GM18951 (cell line): Measurements from ENCODE around the gene DCDC1.

Experiments used
- POLR2A ChIP-seq: IDR thresholded peaks from 4 replicates; pipeline ENCODE4 v1.6.1; 2011; ENCODE audit warnings: mild to moderate bottlenecking; ENCODE audit not compliant: insufficient read length, insufficient read depth; ENCODE audit errors: extremely low read depth
- in situ Hi-C: fragments of 300-500 bp; cut with MboI; formaldehyde crosslinking; loops from one replicate; pipeline ENCODE4 v1.12.0; 2022; ENCODE audit warnings: low sequenced_read_pairs, mixed read lengths, inconsistent platforms; ENCODE audit not compliant: unreplicated experiment

DCDC1 gene, protein sequence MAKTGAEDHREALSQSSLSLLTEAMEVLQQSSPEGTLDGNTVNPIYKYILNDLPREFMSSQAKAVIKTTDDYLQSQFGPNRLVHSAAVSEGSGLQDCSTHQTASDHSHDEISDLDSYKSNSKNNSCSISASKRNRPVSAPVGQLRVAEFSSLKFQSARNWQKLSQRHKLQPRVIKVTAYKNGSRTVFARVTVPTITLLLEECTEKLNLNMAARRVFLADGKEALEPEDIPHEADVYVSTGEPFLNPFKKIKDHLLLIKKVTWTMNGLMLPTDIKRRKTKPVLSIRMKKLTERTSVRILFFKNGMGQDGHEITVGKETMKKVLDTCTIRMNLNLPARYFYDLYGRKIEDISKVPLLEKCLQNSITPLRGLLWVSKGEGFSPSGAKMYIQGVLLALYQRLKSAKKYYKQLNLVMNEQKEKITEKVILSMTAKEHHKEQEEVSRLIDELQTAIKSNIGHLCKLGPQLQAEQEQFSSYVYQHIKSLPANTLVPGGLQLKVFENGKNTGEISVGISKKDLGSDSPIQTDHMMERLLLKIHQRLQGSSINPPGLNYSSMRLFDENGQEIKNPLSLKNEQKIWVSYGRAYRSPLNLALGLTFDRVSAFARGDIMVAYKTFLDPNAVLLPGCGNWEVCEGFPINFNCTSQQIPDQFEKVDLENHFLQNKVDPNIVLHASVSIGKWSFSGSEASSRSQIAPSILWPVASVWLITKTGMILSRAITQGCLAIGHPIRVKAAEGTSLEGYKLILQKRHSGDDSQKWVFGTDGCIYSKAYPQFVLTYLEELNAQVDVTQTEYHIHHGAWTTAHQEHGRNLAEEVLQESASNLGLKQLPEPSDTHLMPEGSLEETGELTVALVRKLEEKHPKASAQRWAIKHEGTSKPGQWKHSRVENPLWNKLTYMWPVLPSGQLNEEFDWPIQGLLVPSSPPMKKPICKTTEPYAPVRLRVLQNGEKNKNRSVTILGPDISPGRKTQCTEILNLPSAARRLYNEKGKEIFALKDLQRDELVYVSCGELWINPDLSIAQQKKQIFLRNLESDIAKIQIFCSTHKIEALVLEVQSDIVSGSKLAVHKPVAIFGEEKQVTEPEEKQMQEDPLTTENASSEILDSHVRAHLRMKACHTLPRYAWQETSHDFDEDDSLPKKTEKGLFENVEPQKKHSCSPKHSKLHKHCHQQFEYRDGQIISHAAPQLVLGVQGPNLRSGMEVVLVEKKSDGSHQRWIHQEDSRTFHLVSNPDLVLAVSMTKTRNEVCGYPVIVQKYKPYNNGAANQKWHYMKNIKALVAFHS (N-terminal part only)

DNA sequence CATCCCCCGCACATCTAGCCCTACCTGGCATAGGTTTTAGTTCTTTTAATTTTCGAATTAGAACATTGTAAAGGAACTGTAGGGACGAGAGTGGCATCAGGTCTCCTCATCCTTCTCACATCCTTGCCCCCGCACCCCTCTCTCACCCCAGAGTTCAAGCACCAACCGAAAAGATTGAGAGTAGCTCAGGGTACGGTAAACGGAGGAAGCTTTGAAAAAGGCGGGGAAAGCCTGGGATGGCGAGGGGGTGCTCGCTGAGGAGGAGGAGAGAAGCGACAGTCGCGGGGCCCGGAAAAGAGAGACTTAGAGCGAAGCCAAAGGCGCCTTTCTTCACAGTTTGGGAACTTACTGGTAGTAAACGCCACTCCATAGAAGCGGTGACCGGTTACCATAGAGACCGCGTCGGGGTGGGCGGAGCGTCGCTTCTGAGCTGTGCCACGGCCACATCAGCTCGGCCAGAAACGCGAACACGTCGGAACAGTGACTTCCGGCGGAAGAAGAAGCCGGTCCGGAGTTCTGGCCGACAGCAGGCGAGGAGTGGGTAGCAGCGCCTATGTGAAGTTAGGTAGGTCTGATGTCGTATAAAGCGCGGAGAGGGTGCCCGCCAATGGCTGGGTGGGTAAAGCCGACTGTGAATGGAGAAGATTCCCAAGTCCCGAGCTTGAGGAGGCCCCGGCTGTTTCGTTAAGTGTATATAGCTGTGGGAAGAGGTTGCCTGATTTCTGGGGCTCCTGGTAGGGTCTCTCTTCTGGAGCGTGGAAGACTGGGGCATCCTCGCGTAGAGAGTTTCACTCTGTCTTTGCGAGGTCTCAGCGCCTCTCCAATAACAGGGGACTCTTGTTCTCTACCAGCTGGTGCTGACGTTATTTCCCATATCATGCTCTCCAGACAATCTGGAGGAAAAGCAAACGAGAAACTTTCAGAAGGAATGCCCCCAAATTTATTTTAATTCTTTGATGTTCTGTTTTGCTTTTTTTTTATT lies at the start of gene DCDC1, which contains the start of gene DNAJC24:
Gene DCDC1 (minus strand): TSS at position 392 of the 982 bp plus-strand sequence. CDS start 41,459 bp downstream, outside the sequence.
Gene DNAJC24 (plus strand): TSS at position 513 of the 982 bp plus-strand sequence. CDS start 889 bp downstream, outside the sequence.
- TF ChIP-seq POLR2A = peak; percentile 86
- in situ Hi-C loops = no loop called here

DNA sequence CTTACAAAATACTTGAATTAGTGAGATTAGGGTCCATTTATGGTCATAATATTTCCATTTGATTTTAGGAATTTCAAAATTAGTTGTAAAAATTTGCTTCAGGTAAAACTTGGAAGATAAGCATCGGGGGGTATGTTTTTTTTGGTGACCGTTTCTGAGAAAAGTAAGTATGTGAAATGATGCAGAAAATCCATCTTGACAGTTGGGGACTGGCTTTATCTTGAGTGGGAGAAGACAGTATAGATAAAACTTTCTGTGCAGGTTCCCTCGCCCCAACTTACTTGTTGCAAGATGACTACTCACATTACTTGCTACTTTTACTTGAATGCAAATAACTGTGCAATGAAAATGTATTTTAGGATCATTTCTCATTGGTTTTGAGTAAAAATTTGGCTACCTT lies 49.6 kb upstream of the DCDC1 start:
- in situ Hi-C loops = no loop called here
- no peak for TF ChIP-seq POLR2A

DNA sequence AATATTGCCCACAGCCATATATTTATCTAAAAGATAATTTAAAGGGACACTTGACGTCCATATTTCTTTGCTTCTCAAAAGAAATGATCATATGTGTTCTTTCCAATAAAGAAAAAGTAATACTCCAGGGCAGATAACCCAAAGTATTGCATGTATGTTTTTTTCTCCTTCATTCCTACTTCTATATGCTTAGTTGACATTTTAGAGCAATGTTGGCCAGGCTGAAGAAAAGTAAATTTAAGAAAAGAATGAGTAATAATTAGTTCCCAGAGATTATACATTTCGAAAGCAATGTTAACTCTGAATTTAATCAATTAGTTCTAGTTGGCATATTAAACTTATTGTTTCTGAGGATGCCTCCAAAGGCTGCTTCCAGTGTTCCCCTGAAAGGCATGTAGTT lies 48.3 kb upstream of the DCDC1 start:
- in situ Hi-C loops = no loop called here
- no peak for TF ChIP-seq POLR2A

DNA sequence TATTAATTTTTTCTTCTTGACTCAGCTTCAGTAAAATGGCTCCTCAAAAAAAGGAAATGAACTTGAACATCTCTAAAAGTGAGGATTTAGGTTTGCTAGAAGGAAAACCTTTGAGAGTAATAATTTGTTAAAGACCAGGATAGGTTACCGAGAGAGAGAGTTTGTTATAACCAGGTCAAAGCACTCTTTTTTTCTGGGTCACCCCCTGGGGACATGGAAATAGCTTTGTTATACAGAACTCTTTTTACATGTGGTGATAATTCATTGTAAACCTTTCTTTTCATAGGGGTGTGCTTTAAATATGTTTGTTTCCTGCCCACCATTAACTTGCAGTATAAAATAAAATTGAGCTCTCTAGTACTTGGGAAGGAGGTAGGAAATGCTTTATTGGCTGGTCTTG lies 47.8 kb upstream of the DCDC1 start:
- no peak for TF ChIP-seq POLR2A
- in situ Hi-C loops = no loop called here

DNA sequence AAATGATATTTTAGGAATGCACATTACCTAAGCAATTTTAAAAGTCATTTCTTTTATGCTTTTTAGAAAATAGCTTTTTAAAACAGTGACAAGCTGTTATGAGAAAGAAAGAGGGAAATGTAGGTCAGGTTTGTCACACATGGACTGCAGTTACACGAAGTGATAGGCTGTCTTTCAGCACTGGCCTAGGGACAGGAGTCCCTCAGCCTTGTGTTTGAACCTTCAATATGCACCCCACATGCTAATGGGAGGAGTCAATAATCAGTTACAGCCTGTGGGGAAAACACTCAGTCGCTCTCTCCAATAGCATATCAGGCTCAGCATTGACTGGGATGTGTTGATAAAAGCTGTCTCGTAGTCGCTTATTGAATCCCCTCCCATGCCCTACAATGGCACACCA lies 45.9 kb upstream of the DCDC1 start:
- in situ Hi-C loops = no loop called here

DNA sequence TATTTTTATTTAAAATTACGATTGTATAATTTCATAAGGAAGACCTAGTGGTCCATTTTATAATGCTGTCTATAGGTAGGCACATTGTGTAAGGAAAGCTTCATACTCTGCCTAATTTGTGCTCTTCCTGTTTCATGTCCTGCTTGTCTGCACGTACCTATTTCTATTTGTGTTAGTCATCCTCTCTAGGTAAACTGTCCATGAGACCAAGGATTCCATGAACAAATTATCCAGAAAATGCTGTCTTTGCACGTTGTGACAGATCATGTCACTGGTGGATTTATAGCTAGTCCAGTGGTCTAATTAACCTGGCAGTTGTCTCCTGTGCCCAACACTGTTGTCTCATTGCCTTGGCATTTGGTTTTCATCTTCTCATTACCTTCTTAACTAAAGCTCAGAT lies 44.8 kb upstream of the DCDC1 start:
- in situ Hi-C loops = no loop called here
- TF ChIP-seq POLR2A = no peak

More for the DNA sequence above, 45.9 kb upstream of the DCDC1 start:
- no peak for TF ChIP-seq POLR2A

DNA sequence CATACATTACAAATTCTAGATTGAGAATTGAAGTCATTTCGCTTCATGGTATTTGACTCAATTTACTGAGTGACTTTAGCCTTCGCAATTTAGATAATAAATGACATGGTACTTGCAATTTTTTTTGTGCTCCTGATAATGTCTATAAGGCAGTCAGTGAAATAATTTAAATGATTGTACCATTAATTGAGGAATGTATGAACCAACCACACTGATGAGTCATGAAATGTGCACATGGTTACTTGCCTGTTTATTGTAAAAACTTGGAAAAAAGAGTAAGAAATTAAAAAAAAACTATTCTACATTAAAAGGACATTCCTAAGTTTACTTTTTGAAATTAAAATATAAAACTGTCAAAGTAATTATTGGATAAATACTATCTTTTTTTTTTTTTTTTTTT lies 43.4 kb upstream of the DCDC1 start:
- in situ Hi-C loops = no loop called here
- TF ChIP-seq POLR2A = no peak

DNA sequence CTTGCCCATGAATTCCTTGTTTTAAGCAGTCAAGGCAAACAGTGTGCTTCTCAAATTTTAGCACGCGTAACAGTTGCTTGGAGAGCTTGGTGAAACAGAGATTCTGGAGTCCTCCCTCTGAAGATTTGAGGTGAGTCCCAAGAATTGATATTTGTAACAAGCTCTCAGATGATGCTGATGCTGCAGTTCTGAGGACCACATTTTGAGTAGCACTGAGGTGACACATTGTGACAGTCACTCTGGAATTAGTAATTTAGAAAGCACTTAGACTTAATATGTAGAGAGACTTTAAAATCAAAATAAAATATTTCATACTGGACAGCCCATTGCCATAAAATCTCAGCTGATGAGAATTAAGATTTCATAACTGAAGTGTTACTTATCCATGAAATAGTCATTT lies 38.7 kb upstream of the DCDC1 start:
- no peak for TF ChIP-seq POLR2A
- in situ Hi-C loops = no loop called here

DNA sequence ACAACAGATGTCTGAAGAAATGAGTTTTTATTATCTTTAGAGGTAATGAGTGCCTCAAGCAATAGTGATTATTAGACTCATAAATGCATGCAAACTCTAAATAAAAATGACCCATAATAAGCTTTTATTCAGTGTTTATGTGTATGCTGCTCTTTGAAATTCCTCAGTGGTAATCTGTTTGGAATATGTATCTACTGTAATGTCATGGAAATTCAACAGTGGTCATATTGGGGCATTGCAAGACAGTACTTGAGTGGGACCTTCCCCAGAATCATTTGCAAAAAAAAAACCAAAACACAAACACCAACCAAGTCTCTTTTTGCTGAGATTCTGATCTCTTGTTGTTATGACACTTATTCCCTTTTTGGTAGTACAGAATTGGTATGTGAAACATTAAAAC lies 35.1 kb upstream of the DCDC1 start:
- no peak for TF ChIP-seq POLR2A
- in situ Hi-C loops = no loop called here

DNA sequence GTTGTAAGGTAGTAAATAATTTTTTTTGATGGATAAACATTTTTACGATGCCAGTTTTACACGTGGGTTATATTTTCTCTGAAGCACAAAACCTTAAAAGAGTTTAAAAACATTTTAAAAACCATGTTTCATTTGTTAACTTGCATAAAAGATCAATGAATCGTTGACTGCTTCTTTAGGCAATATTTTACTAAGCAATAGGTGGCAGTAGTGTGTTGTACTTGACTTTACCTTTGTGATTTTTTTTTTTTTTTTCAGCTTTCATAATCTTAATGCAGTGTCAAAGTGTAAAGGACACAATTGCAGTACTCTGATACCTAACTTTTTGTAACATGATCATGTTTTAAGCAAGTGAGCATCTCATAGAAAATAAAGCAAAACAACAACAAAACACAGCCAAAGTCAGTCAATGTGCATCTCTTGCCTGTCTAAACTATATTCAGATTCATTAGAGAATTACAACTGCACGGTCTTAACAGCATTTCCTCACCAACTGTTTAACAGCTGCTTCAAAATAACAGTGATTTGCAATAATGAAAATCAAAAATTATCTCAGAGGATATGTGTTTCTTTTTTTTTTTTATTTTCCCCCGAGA lies 27.8 kb upstream of the DCDC1 start:
- no peak for TF ChIP-seq POLR2A
- in situ Hi-C loops = loop anchor here (25.0 kb wide), 1 partner anchor 565 kb away; no protein-coding TSS in a partner anchor

DNA sequence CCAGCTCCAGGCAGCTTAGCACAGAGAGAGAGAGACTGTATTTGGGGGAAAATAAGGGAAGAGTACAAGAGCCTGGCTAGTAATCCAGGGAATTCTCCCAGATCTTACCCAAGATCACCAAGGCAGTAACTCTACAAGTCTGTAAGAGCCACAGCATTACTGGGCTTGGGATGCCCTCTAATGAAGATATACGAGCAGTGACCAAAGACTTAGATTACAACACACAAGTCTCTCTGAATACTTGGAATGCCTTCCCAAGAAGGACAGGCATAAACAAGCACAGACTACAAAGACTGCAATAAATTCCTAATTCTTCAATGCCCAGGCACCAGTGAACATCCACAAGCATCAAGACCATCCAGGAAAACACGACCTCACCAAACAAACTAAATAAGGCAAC lies 17.8 kb upstream of the DCDC1 start:
- no peak for TF ChIP-seq POLR2A
- in situ Hi-C loops = loop anchor here (25.0 kb wide), 1 partner anchor 575 kb away; no protein-coding TSS in a partner anchor
